K562 treated with DMSO at 1 percent for 24 hours (cell line): ENCODE data around the gene RCBTB2. TPM values are rescaled to one million over a fixed set of nuclear protein-coding genes. Genes with fewer than 3 reads are reported as not detected.

Source experiments
- total RNA-seq: library from RNA; unstranded; fragments of 300-600 nt; gene quantifications from 2 replicates; pipeline ENCODE4 v1.2.3, GENCODE V29; 2022; ENCODE audit warnings: low read depth; ENCODE audit not compliant: insufficient read depth

RCBTB2 gene
- total RNA-seq: 2.5 and 2.8 TPM in 2 replicates

DNA sequence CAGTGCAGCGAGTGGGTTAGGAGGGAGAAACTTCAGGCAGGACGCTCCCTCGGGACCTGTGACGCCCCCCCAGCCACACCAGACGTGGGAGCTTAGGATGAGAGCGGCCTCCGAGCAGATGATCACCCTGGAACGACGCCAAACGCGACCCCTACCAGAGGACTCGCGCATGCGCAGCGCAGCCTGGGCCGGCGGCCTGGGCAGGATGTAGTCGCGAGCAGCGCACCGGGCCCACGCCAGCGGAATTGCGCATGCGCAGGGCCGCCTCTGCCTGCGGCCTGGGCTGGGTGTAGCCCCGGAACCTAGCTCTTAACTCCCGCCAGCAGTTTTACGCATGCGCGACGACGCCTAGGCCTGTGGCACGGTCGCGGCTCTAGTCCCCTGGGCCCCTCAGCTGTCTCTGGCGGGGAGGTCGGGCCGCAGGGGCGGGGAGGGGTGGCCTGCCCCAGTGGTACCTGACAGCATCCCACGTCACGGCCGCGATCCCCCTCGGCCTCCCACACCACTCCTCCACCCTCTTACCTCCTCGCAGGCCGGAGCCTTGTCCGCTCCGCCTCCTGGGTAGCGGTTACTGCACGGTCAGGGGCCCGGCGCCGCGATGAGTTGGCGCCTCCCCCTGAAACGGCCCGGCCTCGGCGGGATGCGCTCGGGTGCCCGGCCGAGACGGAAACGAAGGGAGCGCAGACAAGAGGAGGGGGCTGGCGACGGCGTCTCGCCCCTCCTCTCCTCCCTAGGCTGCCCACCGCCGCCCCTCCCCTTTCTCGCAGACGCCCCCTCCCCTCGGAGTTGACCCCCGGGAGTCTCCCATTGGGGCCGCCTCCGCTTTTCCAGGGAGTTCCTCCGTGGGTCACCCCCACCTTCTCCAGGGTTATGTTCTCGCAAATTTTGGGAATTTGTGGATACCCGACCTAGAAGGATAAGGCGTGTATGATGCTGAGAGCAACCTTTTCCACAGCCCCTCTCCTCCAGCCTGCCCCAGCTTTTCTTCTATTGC lies at the start of gene RCBTB2:
Gene RCBTB2, minus strand, starts transcription at position 575 of the 994 bp plus-strand sequence. CDS start 11,141 bp downstream, outside the sequence.

Other genes with a start within 250 kb of the RCBTB2 start
- 11.7 and 13.8 TPM in 2 replicates for gene RB1, start 229.3 kb downstream of the RCBTB2 start, total RNA-seq
- gene LPAR6, start 120.0 kb downstream of the RCBTB2 start, total RNA-seq: not detected in 2 replicates
- gene CYSLTR2, start 120.8 kb upstream of the RCBTB2 start, total RNA-seq: not detected in 2 replicates